Mesenchymal stem cell (in vitro differentiated cells and primary cell): ENCODE data around the gene ADH1C.
"Not testable (repeated sequence)": the region's sequence is repeated elsewhere in the genome, so short reads cannot be mapped to it uniquely, and the experiment has no call there.

ENCODE experiments used
- DNase-seq: peaks from one replicate; pipeline ENCODE4 v3.0.0-alpha.2; 2013
- H2AFZ ChIP-seq: one replicate; pipeline ENCODE4 v1.6.1; 2013; ENCODE audit warnings: low read depth, mild to moderate bottlenecking, control low read depth, inconsistent platforms, low read length, moderate library complexity
- H2AK5ac ChIP-seq: 2 replicates; pipeline ENCODE4 v1.6.1; 2013; ENCODE audit warnings: low read length, moderate library complexity, mild to moderate bottlenecking, inconsistent platforms; ENCODE audit not compliant: severe bottlenecking
- H2BK120ac ChIP-seq: one replicate; pipeline ENCODE4 v1.6.1; 2013; ENCODE audit warnings: low read depth, mild to moderate bottlenecking, inconsistent platforms, low read length, moderate library complexity
- H2BK12ac ChIP-seq, 2 experiments: one replicate each; pipeline ENCODE4 v1.6.1; 2013; ENCODE audit warnings: inconsistent platforms in 2 of 2, low read length in 2 of 2, mild to moderate bottlenecking in 2 of 2, moderate library complexity in 2 of 2, control low read depth in 1 of 2
- H2BK15ac ChIP-seq: one replicate; pipeline ENCODE4 v1.6.1; 2013; ENCODE audit warnings: mild to moderate bottlenecking, low read depth, inconsistent platforms; ENCODE audit not compliant: poor library complexity, severe bottlenecking
- H2BK5ac ChIP-seq: 2 replicates; pipeline ENCODE4 v1.6.1; 2013; ENCODE audit warnings: low read depth, mild to moderate bottlenecking, low read length, control low read depth, inconsistent platforms; ENCODE audit not compliant: poor library complexity, severe bottlenecking
- H3K14ac ChIP-seq, 2 experiments: one replicate each; pipeline ENCODE4 v1.6.1; 2013; ENCODE audit warnings: inconsistent platforms in 2 of 2, low read length in 2 of 2, control low read depth in 1 of 2, mild to moderate bottlenecking in 1 of 2, moderate library complexity in 1 of 2
- H3K18ac ChIP-seq, 2 experiments: one replicate each; pipeline ENCODE4 v1.6.1; 2013; ENCODE audit warnings: inconsistent platforms in 2 of 2, low read length in 2 of 2, control low read depth in 1 of 2, low read depth in 1 of 2, mild to moderate bottlenecking in 1 of 2
- H3K23ac ChIP-seq, 2 experiments: one replicate each; pipeline ENCODE4 v1.6.1; 2013; ENCODE audit warnings: inconsistent platforms in 2 of 2, low read length in 2 of 2, mild to moderate bottlenecking in 2 of 2, moderate library complexity in 2 of 2, control low read depth in 1 of 2
- H3K27ac ChIP-seq: 2 replicates; pipeline ENCODE4 v1.5.1; 2013; ENCODE audit warnings: mild to moderate bottlenecking, moderate library complexity, low read length, control low read depth, inconsistent platforms; ENCODE audit not compliant: poor library complexity, severe bottlenecking
- H3K27me3 ChIP-seq, 2 experiments: 2 replicates each; pipeline versions ENCODE4 v1.6.1 to v1.7.0; 2013; ENCODE audit warnings: low read length in 2 of 2, mild to moderate bottlenecking in 2 of 2, moderate library complexity in 2 of 2, control low read depth in 1 of 2, inconsistent platforms in 1 of 2; ENCODE audit not compliant: control insufficient read depth in 1 of 2, insufficient read depth in 1 of 2
- H3K36me3 ChIP-seq, 2 experiments: 2 replicates each; pipeline versions ENCODE4 v1.6.1 to v1.7.0; 2013; ENCODE audit warnings: low read length in 2 of 2, control low read depth in 1 of 2, inconsistent platforms in 1 of 2, low read depth in 1 of 2, mild to moderate bottlenecking in 1 of 2; ENCODE audit not compliant: insufficient read depth in 2 of 2, control insufficient read depth in 1 of 2
- H3K4ac ChIP-seq, 2 experiments: one replicate each; pipeline ENCODE4 v1.6.1; 2013; ENCODE audit warnings: inconsistent platforms in 2 of 2, low read length in 2 of 2, mild to moderate bottlenecking in 2 of 2, moderate library complexity in 2 of 2, control low read depth in 1 of 2, low read depth in 1 of 2
- H3K4me1 ChIP-seq: 2 replicates; pipeline ENCODE4 v1.6.1; 2013; ENCODE audit warnings: low read depth, low read length, control low read depth; ENCODE audit not compliant: control insufficient read depth, insufficient read depth
- H3K4me2 ChIP-seq: 2 replicates; pipeline ENCODE4 v1.6.1; 2013; ENCODE audit warnings: low read length, mild to moderate bottlenecking, inconsistent platforms; ENCODE audit not compliant: poor library complexity, severe bottlenecking
- H3K4me3 ChIP-seq, 2 experiments: 2 replicates each; pipeline versions ENCODE4 v1.5.1 to v1.7.0; 2013; ENCODE audit warnings: low read length in 2 of 2, mild to moderate bottlenecking in 2 of 2, control low read depth in 1 of 2, low read depth in 1 of 2; ENCODE audit not compliant: insufficient read depth in 1 of 2
- H3K79me1 ChIP-seq: replicated peaks from 2 replicates; pipeline ENCODE4 v1.6.1; 2013; ENCODE audit warnings: mild to moderate bottlenecking, control low read depth, low read length, inconsistent platforms; ENCODE audit not compliant: poor library complexity, severe bottlenecking
- H3K9ac ChIP-seq: 2 replicates; pipeline ENCODE4 v1.7.0; 2013; ENCODE audit warnings: mild to moderate bottlenecking, low read length, moderate library complexity
- H3K9me3 ChIP-seq: 2 replicates; pipeline ENCODE4 v1.7.0; 2013; ENCODE audit warnings: mild to moderate bottlenecking, low read length; ENCODE audit not compliant: control insufficient read depth
- H4K8ac ChIP-seq: one replicate; pipeline ENCODE4 v1.6.1; 2013; ENCODE audit warnings: inconsistent platforms, mild to moderate bottlenecking, low read length, moderate library complexity
- H4K91ac ChIP-seq: one replicate; pipeline ENCODE4 v1.6.1; 2013; ENCODE audit warnings: mild to moderate bottlenecking, low read length, inconsistent platforms
- WGBS: methylation state at CpG from one replicate; pipeline ENCODE4 v1.1.7; 2013; ENCODE audit warnings: mixed read lengths; 5-methylcytosine and 5-hydroxymethylcytosine counted together

Gene ADH1C

GRCh38 chr4:99321241-99322191 lies 31.0 kb downstream of the ADH1C start, which contains the start of gene ADH1B:
Gene ADH1B, minus strand, starts transcription at chr4:99321401. Its CDS starts 70 bp downstream, at chr4:99321331.
- Histone ChIP-seq H2BK15ac (no peak within 1 kb of the TSS), H3K4me3 (peak within 1 kb of the TSS in 1 of 2 experiments; percentile 52), H2AK5ac (no peak within 1 kb of the TSS), H3K4me2 (no peak within 1 kb of the TSS), H3K36me3 (peaks cover 0 to 2% of the 10 kb centered on the region in 2 experiments), H3K14ac (no peak within 1 kb of the TSS), H2AFZ (no peak within 1 kb of the TSS), H2BK5ac (no peak within 1 kb of the TSS), H2BK120ac (no peak within 1 kb of the TSS), H3K27me3 (no peaks in the 10 kb centered on the region), H2BK12ac (no peak within 1 kb of the TSS), H3K4me1 (no peaks in the 10 kb centered on the region), H4K91ac (no peak within 1 kb of the TSS), H3K23ac (no peak within 1 kb of the TSS), H3K4ac (no peak within 1 kb of the TSS), H3K18ac (no peak within 1 kb of the TSS), H3K79me1 (no peaks in the 10 kb centered on the region), H3K9me3 (no peaks in the 10 kb centered on the region), H3K27ac (no peak within 1 kb of the TSS), H3K9ac (peak within 1 kb of the TSS; percentile 28), H4K8ac (no peak within 1 kb of the TSS)
- DNase-seq, result no peak
- 62% methylated on average over 3 of the region's 8 CpGs for WGBS

- H3K79me1 ChIP-seq, H3K23ac ChIP-seq, H3K27me3 ChIP-seq, H3K9ac ChIP-seq, H3K27ac ChIP-seq, H3K4me1 ChIP-seq, H2BK5ac ChIP-seq, H2BK15ac ChIP-seq, H3K4ac ChIP-seq, H2AFZ ChIP-seq, H2AK5ac ChIP-seq, H3K18ac ChIP-seq, H3K36me3 ChIP-seq, H2BK12ac ChIP-seq, H3K14ac ChIP-seq, H3K4me2 ChIP-seq, H3K9me3 ChIP-seq, DNase-seq, H4K8ac ChIP-seq, H4K91ac ChIP-seq, H2BK120ac ChIP-seq, H3K4me3 ChIP-seq: not testable (repeated sequence)
- 84% methylated on average over 7 of the region's 8 CpGs for WGBS
Observed at GRCh38 chr4:99317811-99318210, 34.7 kb downstream of the ADH1C start.

- Histone ChIP-seq H3K4me1 (peaks cover 3% of the 10 kb centered on the region), H3K14ac (no peak overlapping the region), H2BK120ac (no peak overlapping the region), H4K8ac (no peak overlapping the region), H2BK12ac (no peak overlapping the region), H3K27ac (no peak overlapping the region), H3K23ac (no peak overlapping the region), H2BK5ac (no peak overlapping the region), H3K36me3 (peaks cover 0 to 2% of the 10 kb centered on the region in 2 experiments), H3K79me1 (no peaks in the 10 kb centered on the region), H3K27me3 (no peaks in the 10 kb centered on the region), H3K4me2 (no peak overlapping the region), H4K91ac (no peak overlapping the region), H2AFZ (no peak overlapping the region), H2AK5ac (no peak overlapping the region), H3K9ac (no peak overlapping the region), H3K4ac (no peak overlapping the region), H2BK15ac (no peak overlapping the region), H3K4me3 (no peak overlapping the region), H3K18ac (no peak overlapping the region), H3K9me3 (no peaks in the 10 kb centered on the region)
- no peak for DNase-seq
- 83% methylated on average over 3 of the region's 3 CpGs for WGBS
Observed at GRCh38 chr4:99317354-99317753, 35.2 kb downstream of the ADH1C start.

GRCh38 chr4:99315839-99316238 lies 36.7 kb downstream of the ADH1C start:
- Histone ChIP-seq H2AFZ (no peak overlapping the region), H3K4ac (no peak overlapping the region), H3K23ac (no peak overlapping the region), H4K91ac (no peak overlapping the region), H3K4me3 (no peak overlapping the region), H3K4me2 (no peak overlapping the region), H2AK5ac (no peak overlapping the region), H2BK12ac (no peak overlapping the region), H3K36me3 (peaks cover 0 to 8% of the 10 kb centered on the region in 2 experiments), H3K27ac (no peak overlapping the region), H2BK5ac (no peak overlapping the region), H4K8ac (no peak overlapping the region), H3K27me3 (no peaks in the 10 kb centered on the region), H2BK120ac (no peak overlapping the region), H3K9ac (no peak overlapping the region), H3K14ac (no peak overlapping the region), H3K9me3 (no peaks in the 10 kb centered on the region), H2BK15ac (no peak overlapping the region), H3K79me1 (no peaks in the 10 kb centered on the region), H3K4me1 (peaks cover 3% of the 10 kb centered on the region), H3K18ac (no peak overlapping the region)
- DNase-seq, result no peak
- WGBS, result 70% methylated on average over 6 of the region's 6 CpGs
